KMS-11 (cell line): ENCODE measurements around the gene OGFOD1.

Source experiments
- H2AFZ ChIP-seq: fragments of 200-600 bp; sonication (generic); 2 replicates; pipeline ENCODE4 v1.6.1; 2016; ENCODE audit warnings: antibody characterized with exemption, mixed run types, low read depth
- H3K27ac ChIP-seq: fragments of 200-600 bp; sonication (generic); 2 replicates; pipeline ENCODE4 v1.6.1; 2016; ENCODE audit warnings: mild to moderate bottlenecking, mixed run types
- H3K27me3 ChIP-seq: fragments of 200-600 bp; sonication (generic); 2 replicates; pipeline ENCODE4 v1.6.1; 2017; ENCODE audit warnings: mild to moderate bottlenecking, low read depth, mixed run types, moderate library complexity; ENCODE audit not compliant: insufficient read depth
- H3K36me3 ChIP-seq: fragments of 200-600 bp; sonication (generic); 2 replicates; pipeline ENCODE4 v1.6.1; 2017; ENCODE audit warnings: mild to moderate bottlenecking, mixed run types; ENCODE audit not compliant: insufficient read depth
- H3K4me1 ChIP-seq: fragments of 200-600 bp; sonication (generic); 2 replicates; pipeline ENCODE4 v1.6.1; 2016; ENCODE audit warnings: mild to moderate bottlenecking, low read depth, mixed run types; ENCODE audit not compliant: poor library complexity, severe bottlenecking
- H3K4me2 ChIP-seq: fragments of 200-600 bp; sonication (generic); 2 replicates; pipeline ENCODE4 v1.7.0; 2016; ENCODE audit warnings: mild to moderate bottlenecking, mixed run types
- H3K4me3 ChIP-seq: fragments of 200-600 bp; sonication (generic); IDR thresholded peaks from 2 replicates; pipeline ENCODE4 v1.6.1; 2017; ENCODE audit warnings: low read depth, low read length, mixed read lengths; ENCODE audit not compliant: insufficient read depth
- H3K79me2 ChIP-seq: fragments of 200-600 bp; sonication (generic); 2 replicates; pipeline ENCODE4 v1.6.1; 2016; ENCODE audit warnings: low read depth, mixed run types; ENCODE audit not compliant: insufficient read depth
- H3K9ac ChIP-seq: fragments of 200-600 bp; sonication (generic); 2 replicates; pipeline ENCODE4 v1.6.1; 2016; ENCODE audit warnings: mild to moderate bottlenecking, mixed run types
- H4K20me1 ChIP-seq: fragments of 200-600 bp; sonication (generic); 2 replicates; pipeline ENCODE4 v1.6.1; 2016; ENCODE audit warnings: mild to moderate bottlenecking, mixed run types; ENCODE audit not compliant: insufficient read depth
- TF ChIP-seq, protein P1 (sequence below): fragments of 200-600 bp; sonication (generic); conservative IDR thresholded peaks from 2 replicates; pipeline ENCODE4 v1.6.1; 2017; ENCODE audit warnings: low read depth, mild to moderate bottlenecking, antibody characterized with exemption, low read length, moderate library complexity, mixed read lengths

The OGFOD1 gene

GRCh38 chr16:56409195-56409594 is 42.2 kb upstream of the OGFOD1 start:
- no peaks in the 10 kb centered on the region for H4K20me1 ChIP-seq
- H3K27me3 ChIP-seq: no peaks in the 10 kb centered on the region
- no peaks in the 10 kb centered on the region for H3K36me3 ChIP-seq
- H3K4me1 ChIP-seq: no peaks in the 10 kb centered on the region
- H3K79me2 ChIP-seq: no peaks in the 10 kb centered on the region
- H3K9ac ChIP-seq: no peak overlapping the region
- no peak overlapping the region for H3K4me3 ChIP-seq
- no peak overlapping the region for H3K4me2 ChIP-seq
- TF ChIP-seq, protein P1, sequence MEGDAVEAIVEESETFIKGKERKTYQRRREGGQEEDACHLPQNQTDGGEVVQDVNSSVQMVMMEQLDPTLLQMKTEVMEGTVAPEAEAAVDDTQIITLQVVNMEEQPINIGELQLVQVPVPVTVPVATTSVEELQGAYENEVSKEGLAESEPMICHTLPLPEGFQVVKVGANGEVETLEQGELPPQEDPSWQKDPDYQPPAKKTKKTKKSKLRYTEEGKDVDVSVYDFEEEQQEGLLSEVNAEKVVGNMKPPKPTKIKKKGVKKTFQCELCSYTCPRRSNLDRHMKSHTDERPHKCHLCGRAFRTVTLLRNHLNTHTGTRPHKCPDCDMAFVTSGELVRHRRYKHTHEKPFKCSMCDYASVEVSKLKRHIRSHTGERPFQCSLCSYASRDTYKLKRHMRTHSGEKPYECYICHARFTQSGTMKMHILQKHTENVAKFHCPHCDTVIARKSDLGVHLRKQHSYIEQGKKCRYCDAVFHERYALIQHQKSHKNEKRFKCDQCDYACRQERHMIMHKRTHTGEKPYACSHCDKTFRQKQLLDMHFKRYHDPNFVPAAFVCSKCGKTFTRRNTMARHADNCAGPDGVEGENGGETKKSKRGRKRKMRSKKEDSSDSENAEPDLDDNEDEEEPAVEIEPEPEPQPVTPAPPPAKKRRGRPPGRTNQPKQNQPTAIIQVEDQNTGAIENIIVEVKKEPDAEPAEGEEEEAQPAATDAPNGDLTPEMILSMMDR: no peak
- no peak overlapping the region for H2AFZ ChIP-seq
- no peak overlapping the region for H3K27ac ChIP-seq

GRCh38 chr16:56411123-56411522 is 40.2 kb upstream of the OGFOD1 start:
- TF ChIP-seq, protein P1: no peak
- Histone ChIP-seq H2AFZ (no peak overlapping the region), H3K79me2 (no peaks in the 10 kb centered on the region), H3K4me1 (no peaks in the 10 kb centered on the region), H3K9ac (no peak overlapping the region), H3K4me2 (no peak overlapping the region), H3K4me3 (no peak overlapping the region), H3K27me3 (no peaks in the 10 kb centered on the region), H3K36me3 (no peaks in the 10 kb centered on the region), H3K27ac (no peak overlapping the region), H4K20me1 (no peaks in the 10 kb centered on the region)

DNA sequence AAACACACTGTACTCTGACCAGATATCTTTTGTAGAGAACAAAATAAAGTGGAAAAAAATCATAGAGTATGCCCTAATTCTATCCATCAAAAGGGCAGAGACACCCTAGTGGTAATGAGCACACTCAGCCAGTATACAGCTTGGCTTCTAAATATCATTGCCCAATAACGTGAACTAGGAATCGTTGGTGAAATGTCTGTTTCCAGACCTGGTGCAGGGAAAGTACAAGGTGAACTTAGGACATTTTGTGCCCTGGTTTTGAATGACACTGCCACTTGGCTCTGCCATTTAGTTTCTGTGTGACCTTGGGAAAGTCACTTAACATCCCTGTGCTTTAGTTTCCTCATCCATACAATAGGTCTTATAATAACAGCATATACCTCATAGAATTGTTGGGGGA is 39.7 kb upstream of the OGFOD1 start:
- Histone ChIP-seq H3K9ac (no peak overlapping the region), H3K79me2 (no peaks in the 10 kb centered on the region), H3K36me3 (no peaks in the 10 kb centered on the region), H3K27me3 (no peaks in the 10 kb centered on the region), H4K20me1 (no peaks in the 10 kb centered on the region), H3K4me3 (no peak overlapping the region), H3K4me1 (no peaks in the 10 kb centered on the region), H3K27ac (no peak overlapping the region), H2AFZ (no peak overlapping the region), H3K4me2 (no peak overlapping the region)
- TF ChIP-seq, protein P1: no peak

DNA sequence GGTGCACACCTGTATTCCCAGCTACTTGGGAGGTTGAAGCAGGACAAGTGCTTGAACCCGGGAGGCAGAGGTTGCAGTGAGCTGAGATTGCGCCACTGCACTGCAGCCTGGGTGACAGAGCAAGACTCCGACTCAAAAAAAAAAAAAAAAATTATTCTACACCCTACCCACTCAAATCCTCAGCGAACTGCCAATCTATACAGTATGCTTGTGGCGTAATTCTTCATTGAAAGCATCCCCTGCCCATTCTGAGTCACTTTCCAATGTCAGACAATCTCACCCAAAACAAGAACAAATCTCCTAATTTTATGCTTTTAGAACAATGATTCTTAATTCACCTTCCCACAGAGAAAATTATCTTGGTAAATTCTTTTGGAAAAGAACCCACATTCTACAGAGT is 38.0 kb upstream of the OGFOD1 start:
- Histone ChIP-seq H3K4me2 (no peak overlapping the region), H3K27ac (no peak overlapping the region), H3K9ac (no peak overlapping the region), H3K4me3 (no peak overlapping the region), H3K27me3 (no peaks in the 10 kb centered on the region), H3K79me2 (no peaks in the 10 kb centered on the region; the same call in 1 of the 2 replicates), H3K4me1 (no peaks in the 10 kb centered on the region), H3K36me3 (no peaks in the 10 kb centered on the region), H2AFZ (no peak overlapping the region), H4K20me1 (no peaks in the 10 kb centered on the region)
- TF ChIP-seq, protein P1: no peak

DNA sequence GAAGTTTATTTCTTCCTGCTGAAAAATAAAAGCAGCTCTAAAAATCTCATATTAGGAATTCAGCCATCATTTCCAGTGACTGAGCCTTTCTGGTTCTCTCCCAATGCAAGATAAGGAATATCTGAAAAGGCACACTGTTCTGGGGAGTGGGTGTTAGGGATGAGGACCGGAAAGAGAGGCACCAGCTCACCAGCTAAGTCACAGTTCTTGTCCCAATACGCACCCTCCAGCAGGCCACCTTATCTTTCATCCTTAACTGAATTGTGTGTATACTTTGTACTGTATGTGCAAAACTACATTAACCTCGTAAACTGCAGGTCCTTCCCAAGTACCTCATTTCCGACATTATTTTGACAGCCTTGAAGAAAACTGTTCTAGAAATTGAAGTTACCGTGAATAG is 37.0 kb upstream of the OGFOD1 start:
- Histone ChIP-seq H3K27ac (no peak overlapping the region), H3K4me2 (no peak overlapping the region), H3K36me3 (no peaks in the 10 kb centered on the region), H3K4me1 (no peaks in the 10 kb centered on the region), H3K27me3 (no peaks in the 10 kb centered on the region), H3K79me2 (no peaks in the 10 kb centered on the region; the same call in 1 of the 2 replicates), H3K9ac (no peak overlapping the region), H2AFZ (no peak overlapping the region), H4K20me1 (no peaks in the 10 kb centered on the region), H3K4me3 (no peak overlapping the region)
- TF ChIP-seq, protein P1: no peak
